H1 (cell line): ENCODE results near the gene CHAT. TPM values are rescaled to one million over a fixed set of nuclear protein-coding genes. Genes with fewer than 3 reads are reported as not detected.

Experiments used
- CTCF ChIA-PET: fragments of 300-600 bp; sonication (Branson Sonifier 250); formaldehyde crosslinking; loops from one replicate; lab custom pipeline; 2021; ENCODE audit not compliant: partially characterized antibody; lab: Charles Lee
- POLR2A ChIA-PET: fragments of 300-600 bp; sonication (Branson Sonifier 250); formaldehyde crosslinking; loops from one replicate; lab custom pipeline; 2021; ENCODE audit warnings: inconsistent platforms; ENCODE audit not compliant: partially characterized antibody; lab: Charles Lee
- DNase-seq, 2 experiments: peaks; one replicate each; pipeline versions ENCODE4 v3.0.0 to v3.0.0-alpha.2; 2010 to 2022; ENCODE audit warnings: low spot score in 2 of 2, low read depth in 1 of 2, mixed read lengths in 1 of 2
- FAIRE-seq: peaks from 2 replicates; lab custom pipeline; 2011; peaks lifted over from hg19 to GRCh38; lab: Jason Lieb, UNC
- H2AFZ ChIP-seq: 2 replicates; pipeline ENCODE4 v1.8.1; 2012; ENCODE audit warnings: low read length, inconsistent platforms
- H2AK5ac ChIP-seq: 2 replicates; pipeline ENCODE4 v1.6.1; 2013; ENCODE audit warnings: low read depth, low read length
- H2BK120ac ChIP-seq: replicated peaks from 2 replicates; pipeline ENCODE3; 2013; ENCODE audit warnings: low read depth, low read length, inconsistent platforms
- H2BK12ac ChIP-seq: 2 replicates; pipeline ENCODE4 v1.6.1; 2013; ENCODE audit warnings: low read depth, low read length
- H2BK15ac ChIP-seq: 2 replicates; pipeline ENCODE4 v1.6.1; 2013; ENCODE audit warnings: low read length
- H2BK20ac ChIP-seq: 2 replicates; pipeline ENCODE4 v1.6.1; 2013; ENCODE audit warnings: low read length
- H2BK5ac ChIP-seq: 2 replicates; pipeline ENCODE4 v1.6.1; 2013; ENCODE audit warnings: low read depth, low read length
- H3K14ac ChIP-seq: 2 replicates; pipeline ENCODE4 v1.6.1; 2013; ENCODE audit warnings: inconsistent platforms; ENCODE audit not compliant: insufficient read length
- H3K18ac ChIP-seq: 2 replicates; pipeline ENCODE4 v1.6.1; 2013; ENCODE audit warnings: low read length; ENCODE audit errors: extremely low read depth
- H3K23ac ChIP-seq: 2 replicates; pipeline ENCODE4 v1.6.1; 2013; ENCODE audit warnings: inconsistent platforms; ENCODE audit not compliant: insufficient read length
- H3K23me2 ChIP-seq: 2 replicates; pipeline ENCODE4 v1.6.1; 2013; ENCODE audit warnings: low read depth, low read length
- H3K27ac ChIP-seq: 2 replicates; pipeline ENCODE4 v1.6.1; 2011; ENCODE audit warnings: low read depth, low read length, inconsistent platforms
- H3K27me3 ChIP-seq, 4 experiments: replicated peaks in 1 of 4; 1 replicate in 1 of 4; 2 replicates in 3 of 4; pipeline versions ENCODE4 v1.6.1 to v1.8.1; 2011 to 2013; ENCODE audit warnings: low read length in 3 of 4, mild to moderate bottlenecking in 3 of 4, inconsistent platforms in 2 of 4, mixed read lengths in 2 of 4, moderate library complexity in 1 of 4; ENCODE audit not compliant: control insufficient read depth in 3 of 4, insufficient read depth in 3 of 4; ENCODE audit errors: extremely low read depth in 1 of 4
- H3K36me3 ChIP-seq, 4 experiments: 2 replicates each; pipeline versions ENCODE4 v1.6.1 to v1.8.1; 2011 to 2013; ENCODE audit warnings: mild to moderate bottlenecking in 4 of 4, low read length in 3 of 4, moderate library complexity in 2 of 4, control low read depth in 1 of 4, inconsistent platforms in 1 of 4; ENCODE audit not compliant: insufficient read depth in 4 of 4, control insufficient read depth in 2 of 4
- H3K4ac ChIP-seq: replicated peaks from 2 replicates; pipeline ENCODE3; 2013; ENCODE audit warnings: low read length, low read depth, mixed read lengths, inconsistent platforms; ENCODE audit not compliant: insufficient read length
- H3K4me1 ChIP-seq, 4 experiments: replicated peaks in 1 of 4; 1 replicate in 1 of 4; 2 replicates in 3 of 4; pipeline versions ENCODE4 v1.6.1 to v1.8.1; 2011 to 2013; ENCODE audit warnings: low read length in 3 of 4, inconsistent platforms in 2 of 4, mixed read lengths in 1 of 4; ENCODE audit not compliant: insufficient read depth in 4 of 4, control insufficient read depth in 3 of 4
- H3K4me2 ChIP-seq, 2 experiments: 2 replicates each; pipeline versions ENCODE4 v1.6.1 to v1.8.1; 2011 to 2013; ENCODE audit warnings: low read depth in 2 of 2, low read length in 2 of 2, control low read depth in 1 of 2, inconsistent platforms in 1 of 2, mild to moderate bottlenecking in 1 of 2; ENCODE audit not compliant: insufficient read depth in 1 of 2
- H3K4me3 ChIP-seq, 4 experiments: fragments of 200-600, 300-600 bp in 1 of 4; sonication (generic), shearing (Covaris generic), sonication (Bioruptor Twin) in 1 of 4; 2 replicates each; pipeline versions ENCODE4 v1.5.1 to v1.8.1; 2011 to 2016; ENCODE audit warnings: low read length in 4 of 4, low read depth in 3 of 4, control low read depth in 2 of 4, inconsistent platforms in 2 of 4, mild to moderate bottlenecking in 2 of 4, mixed read lengths in 1 of 4, moderate library complexity in 1 of 4; ENCODE audit not compliant: insufficient read depth in 2 of 4; ENCODE audit errors: extremely low read depth in 1 of 4
- H3K56ac ChIP-seq: replicated peaks from 2 replicates; pipeline ENCODE3; 2013; ENCODE audit warnings: low read depth, mild to moderate bottlenecking, mixed read lengths, low read length, inconsistent platforms; ENCODE audit not compliant: insufficient read length
- H3K79me1 ChIP-seq: 2 replicates; pipeline ENCODE4 v1.6.1; 2013; ENCODE audit warnings: low read depth, low read length, control low read depth
- H3K79me2 ChIP-seq, 2 experiments: 2 replicates each; pipeline versions ENCODE4 v1.6.1 to v1.8.1; 2012 to 2013; ENCODE audit warnings: low read length in 2 of 2, mild to moderate bottlenecking in 2 of 2, inconsistent platforms in 1 of 2; ENCODE audit not compliant: insufficient read depth in 2 of 2, control insufficient read depth in 1 of 2
- H3K9ac ChIP-seq, 4 experiments: replicated peaks in 1 of 4; 1 replicate in 1 of 4; 2 replicates in 3 of 4; pipeline versions ENCODE4 v1.6.1 to v1.8.1; 2011 to 2013; ENCODE audit warnings: low read depth in 3 of 4, low read length in 3 of 4, control low read depth in 2 of 4, mild to moderate bottlenecking in 2 of 4, moderate library complexity in 2 of 4, inconsistent platforms in 1 of 4; ENCODE audit errors: extremely low read depth in 1 of 4
- H3K9me3 ChIP-seq, 2 experiments: 2 replicates each; pipeline versions ENCODE4 v1.6.1 to v1.8.1; 2012 to 2013; ENCODE audit warnings: mild to moderate bottlenecking in 2 of 2, moderate library complexity in 2 of 2, control low read depth in 1 of 2, inconsistent platforms in 1 of 2, low read depth in 1 of 2, low read length in 1 of 2, mixed read lengths in 1 of 2; ENCODE audit not compliant: insufficient read depth in 2 of 2
- H4K20me1 ChIP-seq, 2 experiments: replicated peaks in 1 of 2; 2 replicates each; pipeline versions ENCODE3 to v1.8.1; 2011 to 2013; ENCODE audit warnings: inconsistent platforms in 2 of 2, low read length in 2 of 2, mild to moderate bottlenecking in 1 of 2; ENCODE audit not compliant: insufficient read depth in 2 of 2, control insufficient read depth in 1 of 2
- H4K5ac ChIP-seq: 2 replicates; pipeline ENCODE4 v1.6.1; 2013; ENCODE audit warnings: low read length, low read depth, mixed read lengths, inconsistent platforms; ENCODE audit not compliant: insufficient read length
- H4K8ac ChIP-seq: 2 replicates; pipeline ENCODE4 v1.8.0; 2013; ENCODE audit warnings: mild to moderate bottlenecking, moderate library complexity, low read length, inconsistent platforms; ENCODE audit not compliant: insufficient read depth; ENCODE audit errors: extremely low read depth
- H4K91ac ChIP-seq: replicated peaks from 2 replicates; pipeline ENCODE3; 2013; ENCODE audit warnings: low read length, mixed read lengths, inconsistent platforms; ENCODE audit not compliant: insufficient read length
- GTF2F1 ChIP-seq: IDR thresholded peaks from 2 replicates; pipeline ENCODE4 v1.6.1; 2012; ENCODE audit warnings: low read depth, low read length, improper control_type of control experiment, borderline replicate concordance
- RNF2 ChIP-seq: fragments of 200-900, 300-1000 bp; sonication (generic); IDR thresholded peaks from 2 replicates; pipeline ENCODE4 v1.7.1; 2016; ENCODE audit warnings: borderline replicate concordance, low read depth, mild to moderate bottlenecking, antibody characterized with exemption, low read length; ENCODE audit not compliant: poor library complexity, severe bottlenecking; ENCODE audit errors: missing control alignments
- RXRA ChIP-seq: IDR thresholded peaks from 2 replicates; pipeline ENCODE4 v1.6.1; 2011; ENCODE audit warnings: low read depth, mild to moderate bottlenecking, low read length, moderate library complexity; ENCODE audit not compliant: insufficient read depth
- SIN3A ChIP-seq, 2 experiments: IDR thresholded peaks in 1 of 2; conservative IDR thresholded peaks in 1 of 2; 2 replicates each; pipeline ENCODE4 v1.6.1; 2011 to 2012; ENCODE audit warnings: low read length in 2 of 2, improper control_type of control experiment in 1 of 2, low read depth in 1 of 2, mild to moderate bottlenecking in 1 of 2
- SRF ChIP-seq: IDR thresholded peaks from 2 replicates; pipeline ENCODE4 v1.6.1; 2011; ENCODE audit warnings: mild to moderate bottlenecking, low read depth, low read length, moderate library complexity
- WGBS, 2 experiments: shearing (Covaris generic) in 1 of 2; methylation state at CpG; one replicate each; pipeline versions ENCODE4 v1.1.6 to v1.1.7; 2013 to 2015; ENCODE audit warnings: low lambda C conversion rate in 2 of 2, mixed read lengths in 2 of 2, inconsistent platforms in 1 of 2, low coverage in 1 of 2, missing lambda C conversion rate in 1 of 2; ENCODE audit not compliant: insufficient replicate concordance in 2 of 2, insufficient coverage in 1 of 2, insufficient read length in 1 of 2; ENCODE audit errors: extremely low coverage in 1 of 2, missing lambda C conversion rate in 1 of 2; 5-methylcytosine and 5-hydroxymethylcytosine counted together
- polyA plus RNA-seq, 7 experiments: library from polyadenylated mRNA; depleted of rRNA in 3 of 7; stranded (reverse) in 5 of 7; unstranded in 2 of 7; fragments of >200 nt in 5 of 7; fragments of 200-250 nt in 2 of 7; gene quantifications; 1 replicate in 5 of 7; 2 replicates in 1 of 7; 4 replicates in 1 of 7; pipeline versions ENCODE4 v1.2.1 to v1.2.3, GENCODE V29; 2011 to 2013; ENCODE audit warnings: missing spikeins in 2 of 7, mixed read lengths in 2 of 7
- total RNA-seq: library from RNA; stranded (reverse); fragmentation: NEBNext Ultra II Directional; extraction: Animal tissue kit (Norgen Biotek cat#: 25700); gene quantifications from 2 replicates; pipeline ENCODE4 v1.2.1, GENCODE V29; 2021

Gene CHAT
- total and polyA plus RNA-seq, 2 of the 8 experiments (the other 6 are each of a cell fraction or from before 2014, with no cell fraction given) = not detected

DNA sequence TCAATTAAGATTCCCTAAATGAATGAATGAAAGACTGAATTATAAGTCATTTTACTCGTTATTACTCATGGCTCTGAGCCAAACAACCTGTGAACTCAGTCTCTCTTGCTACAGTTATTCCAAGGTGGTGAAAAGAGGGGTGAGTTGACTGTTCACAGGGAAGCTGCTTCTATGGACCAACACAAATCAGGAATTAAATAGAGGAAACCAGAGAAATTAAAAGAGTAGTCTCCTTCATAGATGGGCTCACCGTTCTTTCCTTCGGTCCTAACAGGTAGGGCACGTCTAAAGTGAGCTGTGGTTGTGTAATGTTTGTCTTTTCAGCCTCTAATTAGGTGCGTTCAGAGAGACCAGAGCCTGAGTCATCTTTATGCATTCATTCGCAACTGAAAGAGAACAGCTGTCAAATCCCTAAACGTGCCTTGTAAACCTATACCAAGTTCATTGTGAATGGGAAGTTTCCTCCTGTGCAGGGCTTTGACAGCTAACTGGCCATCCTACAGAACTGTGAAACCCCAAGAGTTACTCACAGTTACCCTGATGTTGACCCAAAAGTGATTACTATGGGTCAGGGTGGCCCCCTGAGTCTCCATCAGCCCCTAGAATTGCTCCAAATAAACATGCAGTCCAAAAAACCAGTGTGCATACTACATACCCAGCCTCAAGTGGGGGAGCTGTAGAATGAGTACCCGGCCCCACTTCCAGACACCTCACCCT is 47.5 kb downstream of the CHAT start:
- no peak for DNase-seq
- POLR2A ChIA-PET = interaction anchor here (1.0 kb wide), 1 partner anchor 117 kb away, joined by 3 read pairs; no protein-coding TSS in a partner anchor
- H3K27ac ChIP-seq = no peak overlapping the region
- H3K4me1 ChIP-seq = peaks cover 0 to 8% (median under 1%) of the 10 kb centered on the region in 4 experiments; a peak in 1 of 7 replicates
- 57% methylated on average over 8 of the region's 8 CpGs; no CpG with 5 or more reads in 1 of the 2 experiments for WGBS, 2 experiments
- no peak overlapping the region for H4K5ac ChIP-seq
- peak; percentile 7 for FAIRE-seq
- H3K9me3 ChIP-seq = peaks cover 0 to 4% of the 10 kb centered on the region in 2 experiments; a peak in 1 of 4 replicates
- H2BK15ac ChIP-seq = no peak overlapping the region
- H2BK20ac ChIP-seq = no peak overlapping the region
- H3K18ac ChIP-seq = no peak overlapping the region
- H3K4me3 ChIP-seq = no peak overlapping the region
- no peak overlapping the region for H3K4me2 ChIP-seq
- no peak overlapping the region for H3K14ac ChIP-seq
- no peaks in the 10 kb centered on the region for H3K79me1 ChIP-seq
- no peak overlapping the region for H2BK5ac ChIP-seq
- H3K23me2 ChIP-seq = no peaks in the 10 kb centered on the region
- no peak overlapping the region for H2AK5ac ChIP-seq
- H3K36me3 ChIP-seq = no peaks in the 10 kb centered on the region
- H3K4ac ChIP-seq = no peak overlapping the region
- H4K20me1 ChIP-seq = no peaks in the 10 kb centered on the region
- CTCF ChIA-PET = interaction anchor here (0.7 to 1.6 kb wide), 3 partner anchors 27 to 84 kb away, joined by 3 to 5 read pairs (median 5); no protein-coding TSS in a partner anchor
- no peak overlapping the region for H3K56ac ChIP-seq
- no peaks in the 10 kb centered on the region for H3K79me2 ChIP-seq
- H3K23ac ChIP-seq = no peak overlapping the region
- no peak overlapping the region for H2AFZ ChIP-seq
- no peak overlapping the region for H4K8ac ChIP-seq
- H3K27me3 ChIP-seq = peaks cover 0 to 2% (median under 1%) of the 10 kb centered on the region in 4 experiments; a peak in 1 of 7 replicates
- H4K91ac ChIP-seq = no peak overlapping the region
- no peak overlapping the region for H2BK12ac ChIP-seq
- H2BK120ac ChIP-seq = no peak overlapping the region
- TF ChIP-seq SIN3A (conservative IDR thresholded peaks at IDR 0.05 in 1 of 2, IDR thresholded peaks at IDR 0.05 in 1 of 2; ENCODE audit: low read depth in 1 of 2, low read length in 2 of 2) (no peak), RXRA (no peak), RNF2 (no peak), SRF (no peak), GTF2F1 (no peak)
- no peak overlapping the region for H3K9ac ChIP-seq
